Caco-2 (cell line): ENCODE measurements around the gene EID2B. TPM values are rescaled to one million over a fixed set of nuclear protein-coding genes. Genes with fewer than 3 reads are reported as not detected.
A peak's percentile ranks its signal among the peaks of the same experiment; 100 is the strongest.

Source experiments
- BruUV-seq: library from RNA; stranded (reverse); fragments of 400-500 nt; replicated peaks from 2 replicates; lab custom pipeline; 2021; lab: Mats Ljungman, UMichigan
- CTCF ChIA-PET: fragments of 300-600 bp; sonication (Branson Sonifier 250); formaldehyde crosslinking; loops from one replicate; lab custom pipeline; 2022; ENCODE audit warnings: antibody characterized with exemption; lab: Charles Lee
- POLR2A ChIA-PET: fragments of 300-600 bp; sonication (Branson Sonifier 250); formaldehyde crosslinking; loops from one replicate; lab custom pipeline; 2022; ENCODE audit warnings: antibody characterized with exemption; lab: Charles Lee
- DNase-seq, 2 experiments: peaks; one replicate each; pipeline versions ENCODE4 v3.0.0 to v3.0.0-alpha.2; 2020 to 2022
- H3K27me3 ChIP-seq: replicated peaks from 2 replicates; pipeline ENCODE4 v1.6.0; 2011; ENCODE audit warnings: low read length; ENCODE audit not compliant: control insufficient read depth, insufficient read depth
- H3K36me3 ChIP-seq: 2 replicates; pipeline ENCODE4 v1.5.1; 2011; ENCODE audit warnings: low read length; ENCODE audit not compliant: control insufficient read depth, insufficient read depth
- H3K4me1 ChIP-seq: fragments of 250-450 bp; sonication (Bioruptor Pico); 2 replicates; pipeline ENCODE4 v1.5.1; 2020; ENCODE audit warnings: mild to moderate bottlenecking
- H3K4me3 ChIP-seq: 2 replicates; pipeline ENCODE4 v1.5.1; 2011; ENCODE audit warnings: low read depth, mild to moderate bottlenecking, control low read depth, low read length
- H3K9me3 ChIP-seq: fragments of 250-450 bp; sonication (Bioruptor Pico); 2 replicates; pipeline ENCODE4 v1.5.1; 2020; ENCODE audit warnings: mild to moderate bottlenecking, moderate library complexity
- H3K27ac Mint-ChIP-seq: one replicate; pipeline ENCODE4 v1.8.0; 2022; ENCODE audit warnings: mixed read lengths; ENCODE audit not compliant: unreplicated experiment
- H3K27me3 Mint-ChIP-seq: one replicate; pipeline ENCODE4 v1.8.0; 2022; ENCODE audit warnings: mixed read lengths; ENCODE audit not compliant: insufficient read depth, unreplicated experiment
- H3K36me3 Mint-ChIP-seq: one replicate; pipeline ENCODE4 v1.8.0; 2022; ENCODE audit warnings: mild to moderate bottlenecking, mixed read lengths; ENCODE audit not compliant: insufficient read depth, unreplicated experiment
- H3K4me1 Mint-ChIP-seq: one replicate; pipeline ENCODE4 v1.8.0; 2022; ENCODE audit warnings: low read depth, mixed read lengths; ENCODE audit not compliant: unreplicated experiment
- H3K4me3 Mint-ChIP-seq: one replicate; pipeline ENCODE4 v1.8.0; 2022; ENCODE audit warnings: mild to moderate bottlenecking, moderate library complexity, mixed read lengths; ENCODE audit not compliant: unreplicated experiment
- H3K9me3 Mint-ChIP-seq: one replicate; pipeline ENCODE4 v1.8.0; 2022; ENCODE audit warnings: mixed read lengths; ENCODE audit not compliant: unreplicated experiment
- CTCF ChIP-seq, 2 experiments: fragments of 200-600 bp in 1 of 2; IDR thresholded peaks; 1 replicate in 1 of 2; 2 replicates in 1 of 2; pipeline versions ENCODE4 v1.5.1 to v1.8.0; 2011 to 2022; ENCODE audit warnings: antibody characterized with exemption in 1 of 2, control low read depth in 1 of 2, inconsistent platforms in 1 of 2, low read depth in 1 of 2, low read length in 1 of 2, mild to moderate bottlenecking in 1 of 2, moderate library complexity in 1 of 2; ENCODE audit not compliant: insufficient read depth in 1 of 2, severe bottlenecking in 1 of 2, unreplicated experiment in 1 of 2
- intact Hi-C: fragments of 100-400 bp; cut with micrococcal nuclease; formaldehyde crosslinking; loops from one replicate; pipeline ENCODE4 v1.10.0; 2022; ENCODE audit not compliant: unreplicated experiment
- total RNA-seq: library from RNA; stranded (reverse); gene quantifications from 2 replicates; pipeline ENCODE4 v1.2.3, GENCODE V29; 2022

EID2B gene
- total RNA-seq, 1 experiment from 2014 or later = 2.1 TPM

- H3K36me3 ChIP-seq = no peaks in the 10 kb centered on the region
- Mint-ChIP-seq H3K4me3 (peak overlapping the region; percentile 70), H3K27me3 (peaks cover 15% of the 10 kb centered on the region), H3K9me3 (no peaks in the 10 kb centered on the region), H3K4me1 (no peaks in the 10 kb centered on the region), H3K27ac (no peak overlapping the region), H3K36me3 (peaks cover 5% of the 10 kb centered on the region)
- DNase-seq = no peak
- ChIA-PET POLR2A (no interaction called here), CTCF (interaction anchor here (1.1 kb wide), 1 partner anchor 9 kb away, joined by 5 read pairs; no protein-coding TSS in a partner anchor)
- no TSS peak for BruUV-seq
- intact Hi-C loops = no loop called here
- peak overlapping the region; percentile 21; the same call in 1 of the 2 replicates for H3K4me3 ChIP-seq
- H3K9me3 ChIP-seq = no peaks in the 10 kb centered on the region
- peaks cover 11% of the 10 kb centered on the region for H3K4me1 ChIP-seq
- no peak for TF ChIP-seq CTCF (IDR thresholded peaks at IDR 0.05; ENCODE audit: insufficient read depth in 1 of 2, low read depth in 1 of 2, low read length in 1 of 2, severe bottlenecking in 1 of 2, unreplicated experiment in 1 of 2)
- H3K27me3 ChIP-seq = no peaks in the 10 kb centered on the region
Observed at GRCh38 chr19:39506598-39506943, 26.1 kb downstream of the EID2B start.

GRCh38 chr19:39502640-39503417 lies 29.8 kb downstream of the EID2B start:
- peak overlapping the region; percentile 29 for H3K4me3 ChIP-seq

More at GRCh38 chr19:39502640-39503417, 29.8 kb downstream of the EID2B start:
- peak; percentile 67 to 90 for DNase-seq
- no peak overlapping the region for H3K27ac Mint-ChIP-seq
- ChIA-PET POLR2A (interaction anchor here (0.6 to 0.9 kb wide), 3 partner anchors 62 to 71 kb away, joined by 3 to 5 read pairs (median 3); partner anchors contain the start of gene RPS16), CTCF (interaction anchor here (0.6 to 1.7 kb wide), 12 partner anchors 11 to 67 kb away, joined by 3 to 12 read pairs (median 6); partner anchors contain the start of genes EID2, EID2B and RPS16)
- peak; percentile 79 to 99 for TF ChIP-seq CTCF (IDR thresholded peaks at IDR 0.05; ENCODE audit: insufficient read depth in 1 of 2, low read depth in 1 of 2, low read length in 1 of 2, severe bottlenecking in 1 of 2, unreplicated experiment in 1 of 2)
- no peaks in the 10 kb centered on the region for H3K9me3 ChIP-seq
- peaks cover 15% of the 10 kb centered on the region for H3K4me1 ChIP-seq
- H3K36me3 ChIP-seq = no peaks in the 10 kb centered on the region
- H3K27me3 Mint-ChIP-seq = peaks cover 31% of the 10 kb centered on the region
- H3K4me1 Mint-ChIP-seq = peaks cover 16% of the 10 kb centered on the region
- peaks cover 1% of the 10 kb centered on the region for H3K27me3 ChIP-seq
- intact Hi-C loops = loop anchor here (2.0 kb wide), 1 partner anchor 58 kb away; the partner anchor contains the start of gene SUPT5H
- H3K4me3 Mint-ChIP-seq = peak overlapping the region; percentile 64
- H3K36me3 Mint-ChIP-seq = peaks cover 5% of the 10 kb centered on the region
- H3K9me3 Mint-ChIP-seq = no peaks in the 10 kb centered on the region
- BruUV-seq = no TSS peak
